Lower leg skin (tissue), 3 donors: Measurements from ENCODE around the gene NGEF.

ENCODE experiments used
- POLR2A ChIP-seq, 2 donors: fragments of 450-650 bp; IDR thresholded peaks; one replicate each; pipeline ENCODE4 v1.6.1; 2016 to 2017; ENCODE audit warnings: antibody characterized with exemption in 2 of 2, mild to moderate bottlenecking in 1 of 2, moderate library complexity in 1 of 2
- TF ChIP-seq, protein P1 (sequence below), 3 donors: fragments of 450-650 bp; IDR thresholded peaks; one replicate each; pipeline ENCODE4 v1.5.1; 2016; ENCODE audit warnings: antibody characterized with exemption in 3 of 3, mild to moderate bottlenecking in 3 of 3, moderate library complexity in 2 of 3

- TF ChIP-seq, protein P1, sequence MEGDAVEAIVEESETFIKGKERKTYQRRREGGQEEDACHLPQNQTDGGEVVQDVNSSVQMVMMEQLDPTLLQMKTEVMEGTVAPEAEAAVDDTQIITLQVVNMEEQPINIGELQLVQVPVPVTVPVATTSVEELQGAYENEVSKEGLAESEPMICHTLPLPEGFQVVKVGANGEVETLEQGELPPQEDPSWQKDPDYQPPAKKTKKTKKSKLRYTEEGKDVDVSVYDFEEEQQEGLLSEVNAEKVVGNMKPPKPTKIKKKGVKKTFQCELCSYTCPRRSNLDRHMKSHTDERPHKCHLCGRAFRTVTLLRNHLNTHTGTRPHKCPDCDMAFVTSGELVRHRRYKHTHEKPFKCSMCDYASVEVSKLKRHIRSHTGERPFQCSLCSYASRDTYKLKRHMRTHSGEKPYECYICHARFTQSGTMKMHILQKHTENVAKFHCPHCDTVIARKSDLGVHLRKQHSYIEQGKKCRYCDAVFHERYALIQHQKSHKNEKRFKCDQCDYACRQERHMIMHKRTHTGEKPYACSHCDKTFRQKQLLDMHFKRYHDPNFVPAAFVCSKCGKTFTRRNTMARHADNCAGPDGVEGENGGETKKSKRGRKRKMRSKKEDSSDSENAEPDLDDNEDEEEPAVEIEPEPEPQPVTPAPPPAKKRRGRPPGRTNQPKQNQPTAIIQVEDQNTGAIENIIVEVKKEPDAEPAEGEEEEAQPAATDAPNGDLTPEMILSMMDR (IDR thresholded peaks at IDR 0.05) = no peak
- TF ChIP-seq POLR2A (IDR thresholded peaks at IDR 0.05) = no peak
These were observed 12.7 kb upstream of the NGEF start for GRCh38 chr2:233025706-233026105.
